Testis (tissue), 3 donors: Measurements from ENCODE around the gene KCNQ1. TPM values are rescaled to one million over a fixed set of nuclear protein-coding genes. Genes with fewer than 3 reads are reported as not detected.

Experiments
- DNase-seq: peaks from one replicate; pipeline ENCODE4 v3.0.0-alpha.2; 2019
- H3K27ac ChIP-seq, 2 donors: fragments of 200-600 bp; sonication (generic); one replicate each; pipeline ENCODE4 v1.5.1; 2019
- H3K27me3 ChIP-seq: fragments of 200-600 bp; sonication (generic); one replicate; pipeline ENCODE4 v1.5.1; 2019
- H3K36me3 ChIP-seq: fragments of 200-600 bp; sonication (generic); one replicate; pipeline ENCODE4 v1.5.1; 2017; ENCODE audit warnings: low read depth; ENCODE audit errors: missing control alignments
- H3K4me1 ChIP-seq: fragments of 200-600 bp; sonication (generic); one replicate; pipeline ENCODE4 v1.5.1; 2019
- H3K4me3 ChIP-seq, 2 donors: fragments of 200-600 bp; sonication (generic); one replicate each; pipeline ENCODE4 v1.5.1; 2017 to 2019
- H3K9me3 ChIP-seq: fragments of 200-600 bp; sonication (generic); one replicate; pipeline ENCODE4 v1.5.1; 2017
- CTCF ChIP-seq, 3 experiments: fragments of 450-650 bp in 2 of 3; fragments of 200-600 bp in 1 of 3; sonication (generic) in 1 of 3; IDR thresholded peaks; one replicate each; pipeline ENCODE4 v1.5.1; 2016 to 2019; ENCODE audit warnings: antibody characterized with exemption in 3 of 3, mild to moderate bottlenecking in 2 of 3, moderate library complexity in 1 of 3
- POLR2A ChIP-seq: fragments of 450-650 bp; IDR thresholded peaks from one replicate; pipeline ENCODE4 v1.6.1; 2017; ENCODE audit warnings: antibody characterized with exemption, mild to moderate bottlenecking, moderate library complexity
- WGBS, 2 donors: methylation state at CpG; one replicate each; pipeline ENCODE4 v1.1.5; 2018; 5-methylcytosine and 5-hydroxymethylcytosine counted together
- intact Hi-C: fragments of 100-400 bp; cut with DNase I; formaldehyde crosslinking; loops from one replicate; pipeline ENCODE4 v1.15.1; 2023; ENCODE audit warnings: low total_unique reads
- polyA plus RNA-seq: library from polyadenylated mRNA; stranded (reverse); fragments of 350-450 nt; fragmentation: Illumina TruSeq; extraction: RNeasy Lipid Tissue Mini Kit (QIAGEN cat#74804); gene quantifications from one replicate; pipeline ENCODE4 v1.2.3, GENCODE V29; 2014; ENCODE audit warnings: low read depth, low replicate concordance; ENCODE audit not compliant: insufficient read depth
- total RNA-seq, 2 donors: library from RNA; depleted of rRNA; stranded (reverse); fragments of >200 nt; gene quantifications; one replicate each; pipeline ENCODE4 v1.2.3, GENCODE V29; 2016

The KCNQ1 gene
- total and polyA plus RNA-seq, 3 donors from 2014 or later: 6.0 to 24.2 (median 12.8) TPM

DNA sequence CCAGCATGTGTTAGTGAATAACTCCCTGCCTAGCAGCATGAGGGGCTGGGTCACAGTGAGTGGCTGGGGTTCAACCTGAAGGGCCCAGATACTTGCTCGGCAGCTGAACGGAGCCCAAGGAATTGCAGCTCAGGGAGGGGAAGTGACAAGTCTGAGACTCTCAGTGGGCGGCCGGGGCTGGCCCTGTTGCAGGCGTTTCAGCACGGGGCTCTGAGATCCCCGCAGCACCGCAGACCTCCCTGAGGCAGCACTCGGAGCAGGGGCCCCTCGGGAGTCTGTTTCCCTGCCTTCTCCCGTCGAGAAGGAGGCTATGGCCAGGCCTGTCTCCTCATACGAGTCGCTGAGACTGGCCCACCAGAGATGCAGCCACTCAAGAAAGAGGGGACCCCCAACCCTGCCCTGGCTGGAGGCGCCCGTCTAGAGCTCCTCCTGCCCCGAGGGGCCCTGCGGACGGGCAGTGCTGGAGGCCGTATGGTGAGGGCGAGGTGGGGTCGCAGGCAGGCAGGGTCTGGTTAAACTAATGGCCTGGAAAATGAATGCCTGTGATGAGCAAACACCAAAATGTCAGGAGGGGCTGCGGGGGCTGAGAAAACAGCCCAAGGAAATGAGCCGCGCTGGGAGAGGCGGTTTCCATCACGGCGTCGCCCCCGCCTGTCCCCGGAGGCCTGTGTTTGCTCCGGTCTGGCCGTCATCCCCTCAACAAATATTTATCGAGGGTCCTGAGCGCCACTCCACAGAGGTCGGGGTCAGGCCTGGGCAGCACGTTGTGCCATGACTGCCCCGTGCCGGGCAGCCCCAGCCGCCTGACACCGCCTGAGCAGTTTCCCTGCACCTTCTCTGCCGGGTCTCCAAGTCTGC lies 35.0 kb upstream of the KCNQ1 start:
- H3K27ac ChIP-seq: no peak overlapping the region

DNA sequence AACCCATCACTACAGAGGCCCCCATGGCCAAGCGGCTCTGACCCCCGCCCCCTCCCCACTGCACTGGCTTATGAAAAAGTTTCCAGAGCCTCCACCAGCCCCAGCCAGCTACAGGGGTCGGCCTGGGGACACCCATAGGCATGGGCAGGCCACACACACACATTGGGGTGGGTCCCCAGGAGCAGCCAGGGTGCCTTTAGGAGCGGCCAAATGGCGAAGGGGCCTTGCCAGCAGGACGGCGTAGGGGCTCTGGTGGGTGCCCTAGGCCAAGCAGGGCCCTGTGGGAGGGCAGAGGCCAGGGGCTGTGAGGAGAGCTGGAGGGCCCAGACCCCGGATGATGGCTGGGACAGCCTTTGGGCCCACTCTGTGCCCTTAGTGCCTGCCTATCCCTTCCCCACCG lies 34.2 kb upstream of the KCNQ1 start:
- H3K4me1 ChIP-seq: no peaks in the 10 kb centered on the region
- no peaks in the 10 kb centered on the region for H3K36me3 ChIP-seq
- intact Hi-C loops: loop anchor here (5.0 kb wide), 1 partner anchor 218 kb away; no protein-coding TSS in a partner anchor
- TF ChIP-seq CTCF (IDR thresholded peaks at IDR 0.05): no peak
- TF ChIP-seq POLR2A: no peak
- H3K4me3 ChIP-seq: no peak overlapping the region
- DNase-seq: no peak
- no peaks in the 10 kb centered on the region for H3K9me3 ChIP-seq
- 83% methylated on average over 9 of the region's 9 CpGs; no CpG with 5 or more reads in 1 of the 2 donors for WGBS, 2 donors
- no peaks in the 10 kb centered on the region for H3K27me3 ChIP-seq
- no peak overlapping the region for H3K27ac ChIP-seq

More for the DNA sequence above, 35.0 kb upstream of the KCNQ1 start:
- 58 to 61% methylated on average over 19 to 42 of the region's 42 CpGs for WGBS, 2 donors
- Histone ChIP-seq H3K4me1 (no peaks in the 10 kb centered on the region), H3K4me3 (no peak overlapping the region), H3K27me3 (no peaks in the 10 kb centered on the region), H3K36me3 (no peaks in the 10 kb centered on the region), H3K9me3 (no peaks in the 10 kb centered on the region)
- intact Hi-C loops: loop anchor here (5.0 kb wide), 1 partner anchor 218 kb away; no protein-coding TSS in a partner anchor
- TF ChIP-seq POLR2A (no peak), CTCF (IDR thresholded peaks at IDR 0.05) (no peak)
- DNase-seq: no peak

DNA sequence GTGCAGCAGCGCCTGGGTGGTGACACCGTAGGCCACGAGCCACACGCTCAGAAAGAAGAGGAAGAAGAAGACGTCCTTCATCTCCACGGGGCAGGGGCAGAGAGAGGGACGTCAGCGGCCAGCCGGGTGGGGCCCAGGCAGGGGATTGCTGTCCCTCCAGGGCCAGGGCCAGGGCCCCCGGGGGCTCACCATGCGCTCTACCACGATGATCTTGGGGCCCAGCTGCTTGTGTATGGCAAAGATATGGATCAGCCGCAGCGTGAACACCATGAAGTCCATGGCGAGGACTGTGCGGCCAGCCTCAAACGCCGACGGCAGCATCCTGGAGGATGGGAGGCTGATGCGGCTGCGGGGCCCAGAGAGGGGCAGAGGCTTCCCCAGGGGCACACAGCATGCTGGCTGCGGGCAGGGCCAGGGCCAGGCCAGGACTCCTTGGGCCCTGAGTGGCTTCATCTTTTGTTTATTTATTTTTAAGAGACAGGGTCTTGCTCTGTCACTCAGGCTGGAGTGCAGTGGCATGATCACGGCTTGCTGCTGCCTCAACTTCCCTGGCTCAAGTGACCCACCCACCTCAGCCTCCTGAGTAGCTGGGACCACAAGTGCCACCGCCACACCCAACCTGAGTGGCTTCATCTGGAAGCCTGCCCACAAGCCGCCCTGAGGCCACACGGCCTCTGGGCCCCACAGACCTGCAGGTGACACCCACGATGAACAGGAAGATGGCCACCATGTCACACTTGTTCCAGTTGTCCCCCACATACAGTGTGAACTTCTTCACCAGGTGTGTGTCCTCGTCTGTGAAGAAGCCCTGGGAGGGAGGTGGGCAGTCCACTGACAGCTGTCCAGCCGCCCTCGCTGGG lies 33.1 kb upstream of the KCNQ1 start:
- TF ChIP-seq CTCF (IDR thresholded peaks at IDR 0.05): no peak
- no peak for TF ChIP-seq POLR2A
- Histone ChIP-seq H3K27me3 (no peaks in the 10 kb centered on the region), H3K36me3 (no peaks in the 10 kb centered on the region), H3K4me1 (no peaks in the 10 kb centered on the region), H3K27ac (no peak overlapping the region), H3K4me3 (no peak overlapping the region), H3K9me3 (no peaks in the 10 kb centered on the region)
- whole genome bisulfite sequencing, 2 donors: 79 to 86% methylated on average over 12 to 30 of the region's 30 CpGs
- no peak for DNase-seq
- intact Hi-C loops: loop anchor here (5.0 kb wide), 1 partner anchor 219 kb away; no protein-coding TSS in a partner anchor

DNA sequence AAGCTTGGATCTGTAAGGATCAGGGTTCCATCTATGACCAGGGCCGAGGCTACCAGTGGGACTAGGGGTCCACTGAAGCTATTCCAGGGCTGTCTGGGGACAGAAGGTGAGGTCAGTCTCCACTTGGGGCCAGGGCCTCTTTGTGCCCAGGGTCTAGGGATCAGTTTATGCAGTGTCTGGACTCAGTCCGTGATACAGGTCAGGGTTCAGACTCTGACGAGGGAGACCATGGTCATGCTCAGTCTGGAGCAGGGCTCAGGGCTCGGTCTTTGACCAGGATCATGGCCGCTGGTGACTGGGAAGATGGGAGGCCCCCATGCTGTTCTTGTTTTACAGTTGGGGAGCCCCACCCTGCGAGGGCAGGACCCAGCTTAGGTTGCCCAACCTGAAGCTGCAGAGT lies 32.5 kb upstream of the KCNQ1 start:
- WGBS, 2 donors: 89 to 90% methylated on average over 4 to 6 of the region's 6 CpGs
- no peaks in the 10 kb centered on the region for H3K9me3 ChIP-seq
- no peaks in the 10 kb centered on the region for H3K36me3 ChIP-seq
- no peak for DNase-seq
- no peak overlapping the region for H3K27ac ChIP-seq
- intact Hi-C loops: loop anchor here (5.0 kb wide), 1 partner anchor 220 kb away; no protein-coding TSS in a partner anchor
- H3K4me1 ChIP-seq: no peaks in the 10 kb centered on the region
- TF ChIP-seq CTCF (IDR thresholded peaks at IDR 0.05) (no peak), POLR2A (no peak)
- H3K27me3 ChIP-seq: no peaks in the 10 kb centered on the region
- no peak overlapping the region for H3K4me3 ChIP-seq
